Gastrocnemius medialis (tissue), 4 donors: ENCODE measurements around the gene HIP1R.

Experiments
- CTCF ChIP-seq, 5 experiments: fragments of 450-650 bp in 3 of 5; fragments of 200-600 bp in 2 of 5; sonication (generic) in 2 of 5; IDR thresholded peaks in 4 of 5; conservative IDR thresholded peaks in 1 of 5; 1 replicate in 4 of 5; 2 replicates in 1 of 5; pipeline ENCODE4 v1.5.1; 2016 to 2019; ENCODE audit warnings: antibody characterized with exemption in 5 of 5, mild to moderate bottlenecking in 3 of 5, moderate library complexity in 3 of 5
- POLR2A ChIP-seq, 2 donors: fragments of 450-650 bp; IDR thresholded peaks; one replicate each; pipeline ENCODE4 v1.6.1; 2017; ENCODE audit warnings: antibody characterized with exemption in 2 of 2, mild to moderate bottlenecking in 2 of 2, moderate library complexity in 2 of 2

- TF ChIP-seq POLR2A (IDR thresholded peaks at IDR 0.05) = no peak
- TF ChIP-seq CTCF (IDR thresholded peaks at IDR 0.05 in 4 of 5, conservative IDR thresholded peaks at IDR 0.05 in 1 of 5) = no peak
These were observed 19.3 kb downstream of the HIP1R start for GRCh38 chr12:122854554-122854953.
